ENCODE measurements around the gene FUT7. TPM values are rescaled to one million over a fixed set of nuclear protein-coding genes. Genes with fewer than 3 reads are reported as not detected.
A peak's percentile ranks its signal among the peaks of the same experiment; 100 is the strongest.

FUT7 gene
- not detected in 2 replicates for total RNA-seq (2014; rRNA removed; shearing (Covaris generic))

- no peak for DNase-seq (ENCODE audit: low spot score)
- in situ Hi-C loops (cut with HindIII; ENCODE audit: low sequenced_read_pairs), result loop anchor here (25.0 kb wide), 1 partner anchor 95 kb away; the partner anchor contains the start of genes C8G and FBXW5
These were observed at the start of gene FUT7 for GRCh38 chr9:137031904-137032640. Gene FUT7, minus strand, starts transcription at chr9:137032088. Its CDS starts 97 bp downstream, at chr9:137031991.

GRCh38 chr9:137080260-137081122 lies 48.6 kb upstream of the FUT7 start:
- DNase-seq (ENCODE audit: low spot score), result no peak
- in situ Hi-C loops (cut with HindIII; ENCODE audit: low sequenced_read_pairs), result no loop called here

GRCh38 chr9:137079401-137079787 lies 47.5 kb upstream of the FUT7 start:
- DNase-seq (ENCODE audit: low spot score), result no peak
- in situ Hi-C loops (cut with HindIII; ENCODE audit: low sequenced_read_pairs), result no loop called here

GRCh38 chr9:137078701-137079400 lies 47.0 kb upstream of the FUT7 start:
- in situ Hi-C loops (cut with HindIII; ENCODE audit: low sequenced_read_pairs), result no loop called here
- no peak for DNase-seq (ENCODE audit: low spot score)

- in situ Hi-C loops (cut with HindIII; ENCODE audit: low sequenced_read_pairs), result no loop called here
- no peak for DNase-seq (ENCODE audit: low spot score)
These were observed 46.1 kb upstream of the FUT7 start for GRCh38 chr9:137077758-137078693.

GRCh38 chr9:137077010-137077747 lies 45.3 kb upstream of the FUT7 start, which contains the start of gene UAP1L1:
Gene UAP1L1, plus strand, starts transcription at chr9:137077517. Its CDS starts 16 bp downstream, at chr9:137077533.
- no peak for DNase-seq (ENCODE audit: low spot score)
- in situ Hi-C loops (cut with HindIII; ENCODE audit: low sequenced_read_pairs), result no loop called here

GRCh38 chr9:137076636-137077009 lies 44.7 kb upstream of the FUT7 start:
- no peak for DNase-seq (ENCODE audit: low spot score)
- in situ Hi-C loops (cut with HindIII; ENCODE audit: low sequenced_read_pairs), result no loop called here

GRCh38 chr9:137075275-137075775 lies 43.4 kb upstream of the FUT7 start:
- DNase-seq (ENCODE audit: low spot score), result no peak
- in situ Hi-C loops (cut with HindIII; ENCODE audit: low sequenced_read_pairs), result no loop called here

- DNase-seq (ENCODE audit: low spot score), result no peak
- in situ Hi-C loops (cut with HindIII; ENCODE audit: low sequenced_read_pairs), result no loop called here
These were observed 42.9 kb upstream of the FUT7 start for GRCh38 chr9:137074657-137075274.

GRCh38 chr9:137073992-137074399 lies 42.1 kb upstream of the FUT7 start:
- in situ Hi-C loops (cut with HindIII; ENCODE audit: low sequenced_read_pairs), result no loop called here
- no peak for DNase-seq (ENCODE audit: low spot score)

GRCh38 chr9:137071282-137071681 lies 39.4 kb upstream of the FUT7 start:
- in situ Hi-C loops (cut with HindIII; ENCODE audit: low sequenced_read_pairs), result no loop called here
- DNase-seq (ENCODE audit: low spot score), result no peak

GRCh38 chr9:137070906-137071275 lies 39.0 kb upstream of the FUT7 start:
- in situ Hi-C loops (cut with HindIII; ENCODE audit: low sequenced_read_pairs), result no loop called here
- DNase-seq (ENCODE audit: low spot score), result peak; percentile 39

GRCh38 chr9:137070201-137070905 lies 38.5 kb upstream of the FUT7 start, which contains the start of gene SAPCD2:
Gene SAPCD2, minus strand, starts transcription at chr9:137070557. Its CDS starts 97 bp downstream, at chr9:137070460.
- in situ Hi-C loops (cut with HindIII; ENCODE audit: low sequenced_read_pairs), result no loop called here
- peak; percentile 77 for DNase-seq (ENCODE audit: low spot score)

- no peak for DNase-seq (ENCODE audit: low spot score)
- in situ Hi-C loops (cut with HindIII; ENCODE audit: low sequenced_read_pairs), result no loop called here
These were observed 37.7 kb upstream of the FUT7 start for GRCh38 chr9:137069508-137070091.

- in situ Hi-C loops (cut with HindIII; ENCODE audit: low sequenced_read_pairs), result no loop called here
- DNase-seq (ENCODE audit: low spot score), result no peak
These were observed 36.9 kb upstream of the FUT7 start for GRCh38 chr9:137068539-137069507.

Data from G401 (cell line).